IPS-NIHi7 (cell line): Measurements from ENCODE around the gene AVPI1.

Experiments
- DNase-seq: peaks from one replicate; pipeline ENCODE4 v3.0.0; 2012; ENCODE audit warnings: mixed read lengths; ENCODE audit errors: extremely low spot score

The AVPI1 gene, protein sequence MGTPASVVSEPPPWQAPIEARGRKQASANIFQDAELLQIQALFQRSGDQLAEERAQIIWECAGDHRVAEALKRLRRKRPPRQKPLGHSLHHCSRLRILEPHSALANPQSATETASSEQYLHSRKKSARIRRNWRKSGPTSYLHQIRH

DNA sequence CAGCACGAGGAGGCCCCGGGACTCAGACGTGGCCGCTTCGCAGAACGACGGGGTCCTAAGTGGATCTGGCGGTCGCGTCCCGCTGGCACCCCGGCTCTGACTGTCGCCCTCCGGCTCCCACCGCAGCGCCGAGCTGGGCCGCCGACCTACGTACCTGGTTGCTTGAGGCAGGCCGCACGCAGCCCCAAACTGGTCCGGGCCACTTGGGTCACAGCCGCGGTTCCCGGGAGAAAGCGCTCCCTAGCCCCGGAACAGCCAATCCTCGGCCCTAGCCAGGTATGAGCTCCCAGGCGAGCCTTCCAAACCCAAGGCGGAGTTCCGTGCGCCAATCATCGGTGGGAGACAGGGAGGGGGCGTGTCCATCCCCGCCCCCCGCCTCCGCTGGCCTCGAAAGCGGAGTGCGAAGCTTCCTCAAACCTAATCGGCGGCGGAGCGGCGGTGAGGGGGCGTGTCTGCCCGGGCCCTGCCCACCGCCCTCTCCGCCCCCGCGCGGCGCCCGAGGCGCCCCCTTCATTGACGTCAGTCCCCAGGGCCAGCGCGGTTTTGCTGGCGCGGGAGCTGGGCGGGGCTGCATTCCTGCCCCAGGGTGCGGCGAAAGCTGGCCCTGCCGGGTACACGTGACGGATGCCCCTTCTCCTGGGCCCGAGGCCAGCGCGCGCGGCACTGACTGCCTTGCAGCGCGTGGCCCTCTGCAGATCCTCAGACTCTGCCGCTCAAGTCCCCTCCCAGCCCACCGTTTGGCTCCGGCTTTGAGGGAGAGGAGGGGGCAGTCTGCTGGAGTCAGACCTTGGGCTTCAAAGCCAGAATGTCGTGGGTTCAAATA lies at the start of gene AVPI1:
Gene AVPI1, minus strand, starts transcription at position 280 of the 823 bp plus-strand sequence. CDS start 7,336 bp downstream, outside the sequence.
- DNase-seq: peak; percentile 96

DNA sequence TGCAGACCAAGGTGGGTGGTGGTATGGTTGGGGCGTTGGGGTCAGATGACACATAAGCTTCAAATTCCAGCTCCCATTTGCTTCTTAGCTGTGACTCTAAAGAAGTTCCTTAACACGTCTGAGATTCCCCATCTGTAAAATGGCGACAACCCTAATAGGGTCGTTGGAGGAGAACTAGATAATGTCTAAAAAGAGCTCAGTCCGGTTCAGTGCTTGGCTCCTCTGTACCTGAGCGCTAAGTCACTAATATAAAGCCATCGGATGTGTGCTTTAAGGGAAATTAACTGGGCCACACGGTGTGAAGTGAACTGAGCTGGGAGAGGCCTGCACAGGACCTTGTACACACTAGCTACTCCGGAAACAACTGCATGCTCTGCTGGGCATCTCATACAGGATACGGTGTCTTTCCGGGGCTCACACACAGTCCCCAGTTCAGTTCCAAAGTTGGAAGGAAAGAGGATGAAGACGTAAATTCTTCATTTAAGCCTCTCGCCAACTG lies 49.4 kb upstream of the AVPI1 start:
- DNase-seq: no peak

DNA sequence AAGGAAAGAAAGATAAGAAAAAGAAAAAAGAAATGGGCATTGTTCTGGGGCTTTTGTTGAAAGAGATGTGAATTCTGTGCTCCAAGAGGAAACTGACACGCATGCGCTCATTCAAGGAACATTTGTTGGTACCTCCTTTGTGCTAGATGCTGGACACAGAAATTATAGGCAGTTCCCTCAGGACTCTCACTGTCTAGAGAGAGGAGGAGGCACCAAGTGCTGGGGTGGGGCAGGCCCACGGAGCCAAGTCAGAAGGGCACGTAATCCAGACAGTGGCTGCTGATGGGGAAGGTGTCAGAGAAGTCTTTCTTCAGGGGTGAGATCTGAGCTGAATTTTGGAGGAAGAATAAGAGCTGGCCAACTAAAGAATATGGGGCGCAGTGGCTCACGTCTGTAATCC lies 47.0 kb upstream of the AVPI1 start:
- no peak for DNase-seq

DNA sequence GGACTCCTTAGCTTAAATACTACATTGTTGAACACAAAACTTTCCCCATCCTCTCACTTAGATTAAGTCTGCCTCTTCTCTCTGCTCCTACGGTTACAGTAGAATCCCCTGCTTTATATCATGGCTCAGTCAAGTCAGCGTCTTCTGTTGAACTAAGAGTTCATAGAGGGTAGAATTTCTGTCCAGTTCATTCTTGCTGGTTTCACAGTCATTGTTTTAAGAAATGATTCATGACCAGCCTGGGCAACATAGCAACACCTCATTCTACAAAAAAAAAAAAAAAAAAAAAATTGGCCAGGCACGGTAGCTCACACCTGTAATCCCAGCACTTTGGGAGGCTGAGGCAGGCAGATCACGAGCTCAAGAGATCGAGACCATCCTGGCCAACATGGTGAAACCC lies 46.2 kb upstream of the AVPI1 start:
- no peak for DNase-seq

DNA sequence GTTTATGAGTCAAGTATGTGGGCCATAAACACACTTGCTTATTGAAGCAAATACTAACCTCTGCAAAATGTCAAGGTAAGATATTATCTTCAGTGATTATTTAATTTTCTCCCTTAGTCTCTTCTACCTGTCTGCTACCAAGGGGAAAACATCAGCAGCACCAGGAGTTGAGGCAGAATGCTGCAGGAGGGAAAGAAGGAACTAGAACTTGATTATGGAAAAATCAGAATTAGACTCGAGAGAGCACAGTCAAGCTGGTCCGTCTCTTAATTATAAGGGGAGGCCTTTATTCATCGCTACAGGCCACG lies 45.0 kb upstream of the AVPI1 start:
- no peak for DNase-seq

DNA sequence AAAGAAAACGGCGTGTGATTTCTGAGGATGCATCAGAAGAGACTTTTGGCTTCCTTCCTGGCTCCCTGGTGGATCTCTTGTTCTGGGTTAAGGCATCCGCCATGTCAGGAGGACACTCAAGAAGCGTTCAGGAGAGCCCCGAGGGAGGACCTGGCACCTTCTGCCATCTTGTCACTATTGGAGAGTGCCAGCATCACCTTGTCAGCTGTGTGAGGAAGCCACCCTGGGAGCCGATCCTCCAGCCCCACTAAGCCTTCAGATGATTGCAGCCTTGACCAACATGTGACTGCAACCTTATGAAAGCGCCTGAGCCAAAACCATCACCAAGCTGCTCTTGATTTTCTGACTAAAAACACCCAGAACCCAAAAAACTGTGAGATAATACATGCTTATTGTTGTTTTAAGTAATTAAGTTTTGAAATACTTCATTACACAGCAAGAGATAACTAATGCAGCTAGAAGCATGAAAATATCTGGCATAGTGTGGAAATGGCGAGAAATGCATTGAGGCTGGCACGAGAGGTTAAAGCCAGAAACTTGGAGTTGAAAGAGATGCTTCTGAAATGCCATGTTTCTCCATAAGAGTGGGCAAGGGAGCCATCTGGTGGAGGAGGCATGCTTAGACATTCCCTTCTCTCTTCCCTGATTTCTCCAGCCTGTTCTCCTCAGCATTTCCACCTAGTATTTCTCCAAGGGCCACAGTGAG lies 44.5 kb upstream of the AVPI1 start:
- DNase-seq: peak; percentile 62

DNA sequence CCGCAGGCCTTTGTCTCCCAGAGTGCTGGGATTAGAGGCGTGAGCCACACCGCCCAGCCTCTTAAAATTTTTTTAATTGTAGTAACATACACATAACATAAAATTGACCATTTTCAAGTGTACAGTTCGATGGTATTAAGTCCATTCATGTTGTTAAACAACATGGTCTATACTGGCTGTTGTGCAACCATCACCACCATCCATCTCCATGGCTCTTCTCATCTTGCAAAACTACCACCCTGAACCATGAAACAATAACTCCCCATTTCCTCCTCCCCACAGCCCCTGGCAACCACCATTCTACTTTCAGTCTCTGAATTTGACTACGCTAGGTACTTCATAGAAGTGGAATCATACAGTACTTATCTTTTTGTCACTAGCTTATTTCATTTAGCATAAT lies 42.0 kb upstream of the AVPI1 start:
- DNase-seq: no peak

DNA sequence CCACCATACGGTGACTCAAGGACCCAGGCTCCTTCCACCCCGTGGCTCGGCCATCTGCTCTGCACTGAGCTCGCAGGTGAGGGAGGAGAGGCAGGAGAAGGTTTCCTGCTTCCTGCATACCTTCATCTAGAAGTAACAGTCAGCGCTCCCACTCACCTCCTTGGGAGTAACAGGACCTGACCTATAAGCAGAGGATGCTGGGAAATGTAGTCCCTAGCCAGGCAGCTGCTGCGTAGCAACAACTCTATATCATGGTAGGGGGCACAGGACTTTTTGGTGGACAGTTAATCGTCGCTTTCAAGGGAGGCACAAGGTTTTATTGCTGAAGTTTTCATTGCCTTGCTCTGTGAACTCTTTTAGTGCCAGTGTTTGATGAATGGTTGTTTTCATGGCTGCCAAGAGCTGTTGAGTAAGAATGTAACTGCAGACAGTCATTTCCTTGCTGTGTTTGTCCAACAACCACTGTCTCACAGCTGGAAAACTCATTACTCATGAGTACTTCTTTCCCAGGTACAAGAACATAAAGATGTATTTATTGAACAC lies 39.7 kb upstream of the AVPI1 start:
- DNase-seq: peak; percentile 74

DNA sequence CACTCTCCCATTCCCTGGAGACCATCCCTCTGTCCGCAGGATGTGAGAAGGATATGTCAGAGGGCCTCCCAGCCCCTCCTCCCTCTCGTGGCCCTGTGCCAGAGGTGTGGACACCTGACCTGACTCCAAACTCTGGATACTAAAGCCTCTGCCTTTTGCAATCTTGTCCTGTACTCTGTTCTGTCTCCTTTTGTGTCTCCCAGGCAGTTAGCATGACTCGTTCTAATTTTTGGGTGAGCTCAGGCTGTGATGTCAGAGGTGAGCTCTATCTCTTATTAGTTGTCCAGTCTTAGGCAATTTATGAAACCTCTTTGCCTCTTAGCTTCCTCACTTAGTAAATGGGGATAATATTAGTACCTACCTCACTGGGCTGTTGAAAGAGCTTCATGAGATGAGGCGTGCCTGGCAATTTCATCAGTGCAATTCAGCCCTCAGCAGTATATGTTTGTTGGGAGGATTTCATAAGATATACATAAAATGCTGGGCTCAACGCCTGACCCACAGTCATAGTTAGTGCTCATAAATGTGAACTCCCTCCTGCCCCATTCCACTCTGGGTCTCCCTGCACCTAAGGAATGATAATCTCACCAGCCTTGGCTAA lies 37.4 kb upstream of the AVPI1 start:
- no peak for DNase-seq

DNA sequence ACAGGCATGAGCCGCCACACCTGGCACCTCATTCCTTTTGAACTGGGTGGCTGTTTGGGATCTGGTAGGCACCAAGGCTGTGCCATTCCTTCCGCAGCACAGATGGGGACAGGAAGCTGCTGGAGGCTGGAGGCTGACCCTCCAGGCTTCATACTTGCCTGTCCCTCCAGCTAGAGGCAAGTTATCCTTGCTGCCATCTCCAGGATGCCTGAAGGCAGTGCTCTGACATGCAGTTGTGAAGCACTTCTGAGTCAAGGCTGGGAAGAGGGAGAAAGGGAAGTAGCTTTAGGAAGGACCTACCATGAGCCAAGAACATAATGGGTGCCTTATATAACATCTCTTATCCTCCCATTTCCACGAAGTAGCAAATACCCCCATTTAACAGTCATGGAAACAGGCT lies 36.0 kb upstream of the AVPI1 start:
- DNase-seq: no peak

DNA sequence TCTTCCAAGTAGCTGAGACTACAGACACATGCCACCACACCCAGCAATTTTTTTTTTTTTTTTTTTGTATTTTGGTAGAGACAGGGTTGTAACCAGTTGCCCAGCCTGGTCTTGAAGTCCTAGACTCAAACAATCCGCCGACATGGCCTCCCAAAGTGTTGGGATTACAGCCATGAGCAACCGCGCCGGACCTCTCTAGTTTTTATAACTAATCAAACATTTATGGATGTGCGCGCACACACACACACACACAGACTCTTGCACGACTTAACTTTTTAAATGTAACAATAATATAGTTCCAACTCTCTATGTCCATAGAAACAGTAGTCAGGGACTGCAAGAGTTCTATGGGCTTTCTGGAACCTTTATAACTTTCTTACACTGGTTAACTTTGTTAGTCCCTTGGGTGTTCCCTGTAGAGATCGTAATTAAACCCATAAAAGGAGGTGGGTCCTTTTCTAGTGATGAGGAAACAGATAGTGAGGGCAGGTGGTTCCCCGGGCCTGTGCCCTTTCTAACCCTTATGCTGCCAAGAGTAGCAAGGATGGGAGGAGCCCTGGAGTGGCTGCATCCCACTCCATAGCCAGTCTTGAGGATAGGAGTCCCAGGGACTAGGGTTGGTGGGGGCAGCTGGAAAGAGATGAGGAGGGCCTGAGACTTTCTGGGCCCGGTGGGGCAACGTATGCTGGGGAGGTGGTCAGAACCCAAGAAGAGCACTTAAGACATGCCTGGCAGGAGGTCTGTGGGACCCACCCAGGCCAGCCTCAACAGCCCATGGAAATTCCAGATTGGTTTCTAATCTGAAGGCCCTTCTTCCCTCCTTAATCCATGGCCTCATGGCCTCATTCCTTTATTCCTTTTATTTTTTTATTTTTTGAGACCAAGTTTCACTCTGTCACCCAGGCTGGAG lies 35.1 kb upstream of the AVPI1 start:
- DNase-seq: no peak

DNA sequence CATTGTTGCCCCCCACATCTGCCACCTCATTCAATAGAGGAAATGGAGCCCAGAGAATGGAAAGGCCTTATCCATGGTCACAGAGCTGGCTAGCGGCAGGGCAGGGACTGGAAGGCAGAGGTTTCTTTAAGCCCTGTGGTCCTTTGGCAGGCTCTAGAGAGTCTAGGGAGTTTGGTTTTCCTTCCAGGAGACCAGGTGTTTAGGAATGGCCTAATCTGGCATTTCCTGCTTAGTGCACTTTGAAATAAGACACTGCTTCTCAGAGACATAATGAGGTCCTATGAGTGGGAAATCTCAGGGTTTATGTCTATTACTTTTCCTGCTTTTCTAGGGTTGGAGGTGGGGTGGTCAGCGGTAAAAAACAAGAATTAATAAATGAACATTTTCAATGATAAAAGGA lies 32.6 kb upstream of the AVPI1 start:
- no peak for DNase-seq

DNA sequence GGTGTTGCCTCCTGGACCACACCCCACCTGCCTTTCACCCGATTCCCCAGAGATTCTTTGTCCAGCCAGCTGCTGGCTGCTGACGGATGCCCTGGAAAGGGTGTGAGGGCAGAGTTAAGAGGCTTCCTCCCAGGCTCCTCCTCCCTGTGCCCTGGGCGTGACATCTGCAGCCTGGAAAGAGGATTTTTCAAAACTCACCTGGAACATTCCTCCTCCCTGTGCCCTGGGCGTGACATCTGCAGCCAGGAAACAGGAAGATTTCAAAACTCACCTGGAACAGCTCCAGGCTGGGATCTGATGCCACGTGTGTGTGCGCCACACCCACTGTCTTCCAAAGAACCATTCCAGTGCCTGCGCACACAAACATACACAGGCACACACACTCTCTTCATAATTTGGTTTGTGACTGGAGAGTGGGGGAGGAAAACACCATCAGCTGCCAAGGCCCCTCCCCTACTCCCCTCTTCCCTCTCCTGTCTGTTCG lies 31.7 kb upstream of the AVPI1 start:
- no peak for DNase-seq

DNA sequence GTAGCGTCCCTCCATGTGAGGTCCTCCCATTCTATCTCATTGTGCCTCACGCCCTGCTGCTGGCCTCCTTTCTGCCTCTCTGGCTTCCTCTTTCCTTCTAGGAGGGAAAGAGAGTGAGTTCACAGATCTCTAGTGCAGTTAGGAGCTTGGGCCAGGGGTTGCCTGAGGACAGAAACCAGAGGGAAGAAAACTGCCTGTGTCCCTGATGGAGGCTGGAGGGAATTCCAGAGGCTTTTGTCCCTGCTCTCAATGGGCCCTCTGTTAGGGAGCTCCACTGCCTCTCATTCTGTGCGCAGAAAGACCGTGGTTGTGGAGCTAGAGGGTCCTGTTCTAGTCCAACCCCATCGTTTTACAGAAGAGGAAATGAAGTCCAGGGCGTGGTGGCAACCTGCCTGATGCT lies 31.1 kb upstream of the AVPI1 start:
- DNase-seq: no peak

DNA sequence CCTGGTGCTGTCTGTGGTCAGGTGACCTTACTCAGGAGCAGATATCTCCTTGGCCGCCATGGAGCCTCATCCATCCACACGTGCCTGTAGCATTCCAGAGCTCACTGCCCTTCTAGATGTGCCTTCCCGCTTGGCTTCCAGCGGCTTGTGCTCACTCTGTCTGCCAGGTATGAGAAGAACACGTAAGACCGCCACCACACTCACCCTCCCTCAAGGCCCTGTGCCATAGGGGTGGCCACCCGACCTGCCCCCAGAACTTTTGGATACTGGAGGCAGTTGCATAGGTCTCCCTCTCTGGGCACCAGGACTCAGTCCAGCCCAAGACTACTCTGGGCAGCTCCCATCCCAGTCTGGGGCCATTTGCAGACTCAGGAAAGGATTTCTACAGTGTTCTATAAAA lies 30.6 kb upstream of the AVPI1 start:
- DNase-seq: no peak

DNA sequence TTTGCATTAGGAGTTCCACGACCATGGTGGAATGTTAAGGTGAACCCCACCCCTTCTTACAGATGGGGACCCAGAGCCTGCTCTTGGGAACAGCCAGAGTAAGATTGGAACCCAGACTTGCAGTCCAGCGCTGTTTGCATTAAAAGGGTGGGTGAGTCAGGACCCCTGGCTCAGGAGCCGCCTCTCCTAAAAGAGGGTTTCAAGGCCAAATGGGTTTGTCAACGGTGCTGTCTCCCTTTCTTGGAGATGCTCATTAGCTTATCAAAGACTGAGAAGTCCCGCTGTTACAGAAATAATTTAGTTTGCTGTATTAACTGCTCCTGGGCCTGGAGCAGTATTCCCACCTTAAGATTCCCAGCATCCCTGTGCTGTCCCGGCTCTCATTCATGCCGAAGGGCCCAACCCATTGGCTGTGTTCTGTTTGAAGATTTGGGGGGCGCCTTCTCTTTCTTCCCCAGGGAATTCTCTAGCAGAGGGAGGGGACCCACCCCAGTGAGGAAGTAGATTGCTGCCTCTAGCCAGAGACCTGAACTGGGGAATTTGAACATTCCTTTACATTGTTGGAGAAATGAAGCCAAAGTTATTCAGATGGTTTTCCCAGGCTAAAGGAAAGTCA lies 28.3 kb upstream of the AVPI1 start:
- DNase-seq: no peak

DNA sequence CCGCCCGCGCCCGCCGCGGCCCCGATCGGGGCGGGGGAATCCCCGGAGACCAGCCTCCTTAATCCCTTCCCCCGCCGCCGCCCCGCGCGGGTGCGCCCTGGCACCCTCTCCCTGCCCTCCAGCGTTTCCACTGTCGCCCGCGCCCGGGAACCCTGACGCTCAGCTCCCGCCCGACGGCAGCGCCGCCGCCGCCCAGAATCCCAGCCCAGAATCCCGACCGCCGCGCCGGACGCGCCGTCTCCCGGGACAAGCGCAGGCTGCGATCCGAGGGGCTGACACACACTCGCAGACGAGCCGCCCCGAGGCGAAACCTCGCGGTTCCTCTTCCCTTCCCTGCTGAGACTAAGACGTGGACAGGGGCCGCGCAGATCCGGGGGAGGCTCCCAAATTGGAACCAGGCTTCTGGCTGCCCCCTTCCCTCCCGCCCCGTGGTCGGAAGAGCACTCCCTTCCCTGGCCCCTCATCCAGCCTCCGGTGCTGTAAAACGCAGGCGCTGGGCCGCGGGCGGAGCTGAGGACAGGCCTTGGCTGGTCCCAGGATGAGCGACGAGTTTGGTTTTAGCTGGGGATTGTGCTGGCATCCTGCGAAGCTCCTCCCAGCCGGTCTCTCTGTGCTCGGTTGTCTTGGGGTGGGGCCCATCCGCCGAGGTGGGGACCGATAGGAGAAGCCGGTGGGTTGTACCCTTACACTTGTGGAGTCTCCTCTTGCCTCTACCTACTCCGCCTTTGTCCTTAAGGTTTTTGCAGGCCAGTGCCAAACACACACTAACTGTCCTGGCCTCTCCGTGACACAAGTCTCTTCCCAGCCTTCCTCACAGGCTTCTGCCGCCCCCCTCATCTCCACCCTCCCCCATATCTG lies 27.6 kb upstream of the AVPI1 start:
- peak; percentile 76 for DNase-seq

DNA sequence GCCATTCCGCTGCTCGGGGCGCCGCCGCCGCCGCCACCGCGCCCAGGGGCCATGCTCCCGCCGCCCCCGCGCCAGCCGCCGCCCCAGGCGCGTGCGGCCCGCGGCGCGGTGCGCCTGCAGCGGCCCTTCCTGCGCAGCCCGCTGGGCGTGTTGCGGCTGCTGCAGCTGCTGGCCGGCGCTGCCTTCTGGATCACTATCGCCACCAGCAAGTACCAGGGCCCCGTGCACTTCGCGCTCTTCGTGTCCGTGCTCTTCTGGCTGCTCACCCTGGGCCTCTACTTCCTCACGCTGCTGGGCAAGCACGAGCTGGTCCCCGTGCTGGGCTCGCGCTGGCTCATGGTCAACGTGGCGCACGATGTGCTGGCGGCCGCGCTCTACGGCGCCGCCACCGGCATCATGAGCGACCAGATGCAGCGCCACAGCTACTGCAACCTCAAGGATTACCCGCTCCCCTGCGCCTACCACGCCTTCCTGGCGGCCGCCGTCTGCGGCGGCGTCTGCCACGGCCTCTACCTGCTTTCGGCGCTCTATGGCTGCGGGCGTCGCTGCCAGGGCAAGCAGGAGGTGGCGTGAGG lies 26.9 kb upstream of the AVPI1 start:
- DNase-seq: peak; percentile 67

DNA sequence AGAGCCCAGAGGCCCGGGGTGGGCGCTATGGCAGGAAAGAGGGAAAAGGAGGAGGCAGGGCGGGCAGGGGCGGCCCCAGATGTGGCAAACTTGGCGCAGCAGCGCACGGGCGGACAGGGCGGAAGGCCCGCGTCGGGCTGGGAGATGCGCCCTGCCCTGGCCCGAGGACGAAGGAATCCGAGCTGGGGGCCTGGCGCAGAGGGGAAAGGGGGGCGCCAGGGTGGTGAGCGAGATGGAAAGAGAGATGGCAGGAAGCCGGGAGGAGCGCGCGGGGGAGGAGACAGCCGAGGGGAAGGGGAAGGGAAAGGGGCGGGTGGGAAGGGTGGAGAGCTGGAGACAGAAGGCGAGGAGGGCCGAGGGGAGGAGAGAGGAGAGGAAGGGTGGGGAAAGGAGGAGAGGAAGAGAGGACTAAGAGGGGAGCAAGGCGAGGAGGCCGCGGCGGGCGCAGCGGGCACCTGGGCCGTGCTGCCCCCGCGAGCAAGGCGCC lies 26.3 kb upstream of the AVPI1 start, which contains the start of gene MARVELD1:
Gene MARVELD1, plus strand, starts transcription at position 392 of the 487 bp plus-strand sequence. CDS start 147 bp downstream, outside the sequence.
- peak; percentile 90 for DNase-seq
